Stimulated activated CD8-positive, alpha-beta memory T cell treated with anti-CD3 and anti-CD28 coated beads, Interleukin-15, amount 100 ng/mL, for 48 hours (primary cell): ENCODE results near the gene ASB2.

Source experiments
- DNase-seq, 2 donors: peaks; one replicate each; pipeline ENCODE4 v3.0.0-alpha.2; 2020; ENCODE audit warnings: low read depth in 2 of 2

The ASB2 gene

GRCh38 chr14:93960774-93961438, 15.5 kb downstream of the ASB2 start:
- DNase-seq: no peak

- DNase-seq: no peak
These were observed 16.3 kb downstream of the ASB2 start for GRCh38 chr14:93960108-93960475.

- DNase-seq: peak; percentile 93 to 95
These were observed 16.9 kb downstream of the ASB2 start for GRCh38 chr14:93959239-93960107.

GRCh38 chr14:93958567-93959238, 17.7 kb downstream of the ASB2 start:
- no peak for DNase-seq

GRCh38 chr14:93957751-93958566, 18.4 kb downstream of the ASB2 start:
- DNase-seq: no peak

GRCh38 chr14:93957333-93957710, 19.0 kb downstream of the ASB2 start:
- DNase-seq: no peak

GRCh38 chr14:93956514-93957332, 19.6 kb downstream of the ASB2 start:
- DNase-seq: no peak

GRCh38 chr14:93955850-93956481, 20.4 kb downstream of the ASB2 start:
- no peak for DNase-seq

GRCh38 chr14:93954900-93955849, 21.2 kb downstream of the ASB2 start:
- DNase-seq: no peak

- no peak for DNase-seq
These were observed 21.9 kb downstream of the ASB2 start for GRCh38 chr14:93954516-93954830.

GRCh38 chr14:93953739-93954515, 22.4 kb downstream of the ASB2 start:
- DNase-seq: no peak

- no peak for DNase-seq
These were observed 23.1 kb downstream of the ASB2 start for GRCh38 chr14:93953263-93953662.

GRCh38 chr14:93952829-93953228, 23.5 kb downstream of the ASB2 start:
- no peak for DNase-seq

GRCh38 chr14:93951635-93952540, 24.5 kb downstream of the ASB2 start:
- no peak for DNase-seq

- DNase-seq: no peak
These were observed 25.3 kb downstream of the ASB2 start for GRCh38 chr14:93950948-93951634.

GRCh38 chr14:93949511-93950075, 26.8 kb downstream of the ASB2 start:
- DNase-seq: no peak

- no peak for DNase-seq
These were observed 29.1 kb downstream of the ASB2 start for GRCh38 chr14:93947282-93947681.
